KMS-11 (cell line): ENCODE data around the gene TMEM236.

ENCODE experiments used
- H2AFZ ChIP-seq: fragments of 200-600 bp; sonication (generic); 2 replicates; pipeline ENCODE4 v1.6.1; 2016; ENCODE audit warnings: antibody characterized with exemption, mixed run types, low read depth
- H3K27ac ChIP-seq: fragments of 200-600 bp; sonication (generic); 2 replicates; pipeline ENCODE4 v1.6.1; 2016; ENCODE audit warnings: mild to moderate bottlenecking, mixed run types
- H3K27me3 ChIP-seq: fragments of 200-600 bp; sonication (generic); 2 replicates; pipeline ENCODE4 v1.6.1; 2017; ENCODE audit warnings: mild to moderate bottlenecking, low read depth, mixed run types, moderate library complexity; ENCODE audit not compliant: insufficient read depth
- H3K36me3 ChIP-seq: fragments of 200-600 bp; sonication (generic); 2 replicates; pipeline ENCODE4 v1.6.1; 2017; ENCODE audit warnings: mild to moderate bottlenecking, mixed run types; ENCODE audit not compliant: insufficient read depth
- H3K4me1 ChIP-seq: fragments of 200-600 bp; sonication (generic); 2 replicates; pipeline ENCODE4 v1.6.1; 2016; ENCODE audit warnings: mild to moderate bottlenecking, low read depth, mixed run types; ENCODE audit not compliant: poor library complexity, severe bottlenecking
- H3K4me2 ChIP-seq: fragments of 200-600 bp; sonication (generic); 2 replicates; pipeline ENCODE4 v1.7.0; 2016; ENCODE audit warnings: mild to moderate bottlenecking, mixed run types
- H3K4me3 ChIP-seq: fragments of 200-600 bp; sonication (generic); IDR thresholded peaks from 2 replicates; pipeline ENCODE4 v1.6.1; 2017; ENCODE audit warnings: low read depth, low read length, mixed read lengths; ENCODE audit not compliant: insufficient read depth
- H3K79me2 ChIP-seq: fragments of 200-600 bp; sonication (generic); 2 replicates; pipeline ENCODE4 v1.6.1; 2016; ENCODE audit warnings: low read depth, mixed run types; ENCODE audit not compliant: insufficient read depth
- H3K9ac ChIP-seq: fragments of 200-600 bp; sonication (generic); 2 replicates; pipeline ENCODE4 v1.6.1; 2016; ENCODE audit warnings: mild to moderate bottlenecking, mixed run types
- H4K20me1 ChIP-seq: fragments of 200-600 bp; sonication (generic); 2 replicates; pipeline ENCODE4 v1.6.1; 2016; ENCODE audit warnings: mild to moderate bottlenecking, mixed run types; ENCODE audit not compliant: insufficient read depth
- CTCF ChIP-seq: fragments of 200-600 bp; sonication (generic); conservative IDR thresholded peaks from 2 replicates; pipeline ENCODE4 v1.6.1; 2017; ENCODE audit warnings: low read depth, mild to moderate bottlenecking, antibody characterized with exemption, low read length, moderate library complexity, mixed read lengths

Gene TMEM236

GRCh38 chr10:17779784-17780183 lies 27.8 kb downstream of the TMEM236 start:
- H3K4me3 ChIP-seq, result no peak overlapping the region
- H3K36me3 ChIP-seq, result no peaks in the 10 kb centered on the region
- no peaks in the 10 kb centered on the region for H3K4me1 ChIP-seq
- H3K27ac ChIP-seq, result no peak overlapping the region
- no peaks in the 10 kb centered on the region for H4K20me1 ChIP-seq
- H3K27me3 ChIP-seq, result no peaks in the 10 kb centered on the region
- H3K9ac ChIP-seq, result no peak overlapping the region
- H3K79me2 ChIP-seq, result no peaks in the 10 kb centered on the region
- H2AFZ ChIP-seq, result no peak overlapping the region
- H3K4me2 ChIP-seq, result no peak overlapping the region
- no peak for TF ChIP-seq CTCF

GRCh38 chr10:17780727-17781126 lies 28.7 kb downstream of the TMEM236 start:
- Histone ChIP-seq H4K20me1 (no peaks in the 10 kb centered on the region), H2AFZ (no peak overlapping the region), H3K27ac (no peak overlapping the region), H3K4me1 (no peaks in the 10 kb centered on the region), H3K27me3 (no peaks in the 10 kb centered on the region), H3K36me3 (no peaks in the 10 kb centered on the region), H3K4me2 (no peak overlapping the region), H3K9ac (no peak overlapping the region), H3K79me2 (no peaks in the 10 kb centered on the region), H3K4me3 (no peak overlapping the region)
- TF ChIP-seq CTCF, result no peak

- Histone ChIP-seq H3K27ac (no peak overlapping the region), H3K4me3 (no peak overlapping the region), H3K36me3 (no peaks in the 10 kb centered on the region), H2AFZ (no peak overlapping the region), H3K4me1 (no peaks in the 10 kb centered on the region), H4K20me1 (no peaks in the 10 kb centered on the region), H3K79me2 (no peaks in the 10 kb centered on the region), H3K9ac (no peak overlapping the region), H3K27me3 (no peaks in the 10 kb centered on the region), H3K4me2 (no peak overlapping the region)
- TF ChIP-seq CTCF, result no peak
Measured at GRCh38 chr10:17781856-17782255, 29.9 kb downstream of the TMEM236 start.

- no peak overlapping the region for H3K4me2 ChIP-seq
- H3K4me1 ChIP-seq, result no peaks in the 10 kb centered on the region
- no peaks in the 10 kb centered on the region for H3K36me3 ChIP-seq
- H3K9ac ChIP-seq, result no peak overlapping the region
- H3K27me3 ChIP-seq, result no peaks in the 10 kb centered on the region
- H2AFZ ChIP-seq, result no peak overlapping the region
- no peak overlapping the region for H3K27ac ChIP-seq
- no peaks in the 10 kb centered on the region for H3K79me2 ChIP-seq
- no peak overlapping the region for H3K4me3 ChIP-seq
- H4K20me1 ChIP-seq, result no peaks in the 10 kb centered on the region
- TF ChIP-seq CTCF, result no peak
Measured at GRCh38 chr10:17782921-17783665, 31.1 kb downstream of the TMEM236 start.
